ENCODE measurements around the gene CSMD2. TPM values are rescaled to one million over a fixed set of nuclear protein-coding genes. Genes with fewer than 3 reads are reported as not detected.

The CSMD2 gene
- total RNA-seq, 1 experiment from 2014 or later: 2.8 TPM

GRCh38 chr1:33863779-33864178 lies 301.3 kb downstream of the CSMD2 start, which contains the start of gene HMGB4:
HMGB4 (plus strand) TSS chr1:33864079; CDS start chr1:33864192, 113 bp downstream.
- H3K27me3 ChIP-seq (replicated peaks; ENCODE audit: insufficient read depth, low read depth, low read length, poor library complexity): peaks cover 4% of the 10 kb centered on the region
- no TSS peak for BruUV-seq (replicated peaks)
- H3K27ac ChIP-seq (ENCODE audit: low read depth, low read length, poor library complexity, severe bottlenecking): no peak within 1 kb of the TSS
- no peak within 1 kb of the TSS for H3K4me3 ChIP-seq (ENCODE audit: low read depth, low read length, poor library complexity, severe bottlenecking)
- no peak for DNase-seq (ENCODE audit: low spot score)
- CTCF ChIA-PET: no interaction called here
- intact Hi-C loops (cut with micrococcal nuclease; ENCODE audit: unreplicated experiment): no loop called here
- peaks cover 4% of the 10 kb centered on the region for H3K4me1 ChIP-seq (ENCODE audit: insufficient read depth, low read length, poor library complexity, severe bottlenecking)
- no peaks in the 10 kb centered on the region for H3K36me3 ChIP-seq (ENCODE audit: insufficient read depth, low read length, poor library complexity, severe bottlenecking)
- TF ChIP-seq EZH2 (IDR thresholded peaks at IDR 0.05; ENCODE audit: borderline replicate concordance, low read depth, low read length, poor library complexity, severe bottlenecking): no peak
- TF ChIP-seq CTCF (conservative IDR thresholded peaks at IDR 0.05; ENCODE audit: low read depth, low read length): no peak
- no peaks in the 10 kb centered on the region for H3K9me3 ChIP-seq (ENCODE audit: low read depth, low read length, poor library complexity, severe bottlenecking)
- POLR2A ChIA-PET (ENCODE audit: low non-redundant PET): no interaction called here

GRCh38 chr1:33860671-33861070 lies 304.4 kb downstream of the CSMD2 start:
- Histone ChIP-seq H3K27me3 (replicated peaks; ENCODE audit: insufficient read depth, low read depth, low read length, poor library complexity) (peaks cover 4% of the 10 kb centered on the region), H3K9me3 (ENCODE audit: low read depth, low read length, poor library complexity, severe bottlenecking) (no peaks in the 10 kb centered on the region), H3K36me3 (ENCODE audit: insufficient read depth, low read length, poor library complexity, severe bottlenecking) (no peaks in the 10 kb centered on the region), H3K27ac (ENCODE audit: low read depth, low read length, poor library complexity, severe bottlenecking) (no peak overlapping the region), H3K4me3 (ENCODE audit: low read depth, low read length, poor library complexity, severe bottlenecking) (no peak overlapping the region), H3K4me1 (ENCODE audit: insufficient read depth, low read length, poor library complexity, severe bottlenecking) (no peaks in the 10 kb centered on the region)
- ChIA-PET CTCF (no interaction called here), POLR2A (ENCODE audit: low non-redundant PET) (no interaction called here)
- intact Hi-C loops (cut with micrococcal nuclease; ENCODE audit: unreplicated experiment): no loop called here
- BruUV-seq (replicated peaks): no TSS peak
- no peak for DNase-seq (ENCODE audit: low spot score)
- no peak for TF ChIP-seq CTCF (conservative IDR thresholded peaks at IDR 0.05; ENCODE audit: low read depth, low read length)
- no peak for TF ChIP-seq EZH2 (IDR thresholded peaks at IDR 0.05; ENCODE audit: borderline replicate concordance, low read depth, low read length, poor library complexity, severe bottlenecking)

GRCh38 chr1:33854091-33854490 lies 310.9 kb downstream of the CSMD2 start:
- no peak for DNase-seq (ENCODE audit: low spot score)
- H3K27me3 ChIP-seq (replicated peaks; ENCODE audit: insufficient read depth, low read depth, low read length, poor library complexity): no peaks in the 10 kb centered on the region
- TF ChIP-seq CTCF (conservative IDR thresholded peaks at IDR 0.05; ENCODE audit: low read depth, low read length): no peak
- no peak for TF ChIP-seq EZH2 (IDR thresholded peaks at IDR 0.05; ENCODE audit: borderline replicate concordance, low read depth, low read length, poor library complexity, severe bottlenecking)
- ChIA-PET POLR2A (ENCODE audit: low non-redundant PET) (no interaction called here), CTCF (no interaction called here)
- no peaks in the 10 kb centered on the region for H3K36me3 ChIP-seq (ENCODE audit: insufficient read depth, low read length, poor library complexity, severe bottlenecking)
- intact Hi-C loops (cut with micrococcal nuclease; ENCODE audit: unreplicated experiment): no loop called here
- H3K4me3 ChIP-seq (ENCODE audit: low read depth, low read length, poor library complexity, severe bottlenecking): no peak overlapping the region
- H3K4me1 ChIP-seq (ENCODE audit: insufficient read depth, low read length, poor library complexity, severe bottlenecking): no peaks in the 10 kb centered on the region
- no peaks in the 10 kb centered on the region for H3K9me3 ChIP-seq (ENCODE audit: low read depth, low read length, poor library complexity, severe bottlenecking)
- BruUV-seq (replicated peaks): no TSS peak
- H3K27ac ChIP-seq (ENCODE audit: low read depth, low read length, poor library complexity, severe bottlenecking): no peak overlapping the region
